Activated CD8-positive, alpha-beta memory T cell treated with anti-CD3 and anti-CD28 coated beads for 48 hours (primary cell): ENCODE data around the gene DAG1.
A peak's percentile ranks its signal among the peaks of the same experiment; 100 is the strongest.

Source experiments
- DNase-seq, 3 experiments: peaks; one replicate each; pipeline ENCODE4 v3.0.0-alpha.2; 2020; ENCODE audit warnings: low read depth in 2 of 3, low spot score in 2 of 3

The DAG1 gene

DNA sequence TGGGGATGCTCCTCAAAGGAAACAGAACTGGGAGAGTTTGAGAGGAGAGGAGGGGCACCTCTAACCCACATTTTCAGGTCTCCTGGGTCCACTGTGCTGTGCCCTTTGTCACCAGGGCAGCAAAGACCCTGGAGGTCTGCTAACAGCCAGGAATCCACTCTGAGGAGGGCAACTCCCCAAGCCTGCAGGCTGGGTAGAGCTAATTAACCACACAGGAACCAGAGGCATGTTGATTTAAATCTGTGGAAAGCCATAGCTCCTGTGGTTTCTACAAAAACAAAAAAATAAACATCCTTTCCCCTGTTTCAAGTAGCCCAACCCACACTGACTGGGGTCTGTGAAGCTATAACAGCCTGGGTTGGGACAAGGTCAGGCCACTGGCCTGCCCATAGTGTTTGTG lies 82.0 kb downstream of the DAG1 start:
- DNase-seq, result no peak

DNA sequence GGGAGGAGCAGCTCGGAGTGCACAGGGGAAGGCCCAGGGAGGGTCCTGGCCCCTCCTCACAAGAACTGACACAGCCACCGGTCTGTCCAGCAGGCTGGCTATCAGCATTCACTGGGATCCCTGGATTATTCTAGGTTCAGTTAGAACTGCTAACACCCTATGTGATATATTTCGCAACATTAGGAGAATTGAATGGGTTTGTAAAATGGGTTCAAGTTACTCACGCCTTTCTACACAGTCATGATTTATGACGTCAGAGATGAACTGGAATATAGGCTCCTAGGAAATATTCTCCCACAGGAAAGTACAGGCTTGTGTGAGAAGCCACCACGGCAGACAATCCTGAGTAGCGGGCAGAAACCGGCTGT lies 83.2 kb downstream of the DAG1 start:
- DNase-seq, result no peak

DNA sequence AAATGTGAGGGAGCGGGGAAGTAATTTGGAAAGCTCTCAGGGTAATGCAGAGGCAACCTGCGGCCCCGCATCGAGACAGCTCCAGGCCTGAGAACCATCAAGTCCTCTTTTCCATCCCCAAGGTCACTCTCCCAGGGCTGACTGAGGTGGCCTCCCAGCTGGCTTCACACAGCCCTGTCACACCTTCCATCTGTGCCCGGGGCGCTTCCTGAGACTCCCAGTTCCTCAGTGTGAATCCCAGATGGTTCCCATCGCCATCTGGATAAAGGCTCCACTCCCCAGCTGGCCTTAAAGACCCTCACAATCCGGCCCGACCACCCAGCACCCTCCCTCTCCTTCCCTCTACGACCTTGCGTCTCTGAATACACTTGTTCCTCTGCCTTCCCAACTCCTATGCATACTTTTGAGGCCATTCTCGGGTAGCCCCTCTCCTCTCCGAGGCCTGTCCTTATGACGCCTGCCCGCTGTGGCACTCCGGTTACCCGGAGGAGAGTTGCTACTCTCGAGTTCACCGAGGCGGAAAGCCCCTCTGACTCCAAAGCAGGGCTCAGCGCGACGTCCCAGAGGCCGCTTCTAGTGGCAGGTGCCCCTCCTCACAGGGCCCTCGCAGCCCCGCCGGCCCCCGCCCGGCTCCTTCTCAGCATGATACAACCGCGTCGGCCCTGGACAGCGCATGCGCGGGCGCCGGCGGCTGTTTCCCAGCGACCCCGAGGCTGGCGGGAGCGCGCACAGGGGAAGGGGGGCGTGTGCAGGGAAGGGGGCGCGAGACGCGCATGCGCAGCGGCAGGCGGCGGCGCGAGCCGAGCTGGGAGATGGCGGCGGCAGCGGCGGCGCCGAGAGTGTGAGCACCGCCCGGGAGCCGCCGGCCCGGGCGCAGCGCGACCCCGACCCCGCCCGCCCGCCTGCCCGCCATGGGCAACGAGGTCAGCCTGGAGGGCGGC lies 83.9 kb downstream of the DAG1 start, which contains the start of gene BSN:
TSS of gene BSN (plus strand) at position 786 of the 941 bp plus-strand sequence. CDS start at position 912, 126 bp downstream.
- DNase-seq, result peak; percentile 82 to 88 (median 85)

DNA sequence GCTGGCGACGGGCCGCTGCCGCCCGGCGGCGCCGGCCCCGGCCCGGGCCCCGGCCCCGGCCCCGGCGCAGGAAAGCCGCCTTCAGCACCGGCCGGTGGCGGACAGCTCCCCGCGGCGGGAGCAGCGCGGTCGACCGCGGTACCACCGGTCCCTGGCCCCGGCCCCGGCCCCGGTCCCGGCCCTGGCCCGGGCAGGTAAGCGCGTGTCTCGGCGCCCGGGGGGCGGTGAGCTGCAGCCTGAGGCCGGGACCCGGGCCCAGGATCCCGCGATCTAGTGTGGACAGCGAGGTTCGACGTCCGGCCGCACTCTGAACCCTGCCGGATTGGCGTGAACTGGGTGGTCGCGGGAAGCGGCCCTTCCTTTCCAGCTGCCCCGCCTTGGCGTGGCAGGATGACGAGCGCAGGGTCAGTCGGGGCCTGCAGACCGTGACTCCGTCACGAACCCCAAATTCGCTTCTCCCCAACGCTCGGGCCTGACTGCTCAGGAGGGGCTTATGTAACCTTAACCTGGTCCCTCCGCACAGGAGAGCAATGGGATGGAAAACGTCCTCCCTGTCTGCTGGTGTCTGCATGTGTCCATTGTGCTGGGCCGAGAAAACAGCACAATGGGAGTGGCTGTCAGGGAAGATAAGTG lies 84.7 kb downstream of the DAG1 start:
- DNase-seq, result peak in 2 of 3 experiments; percentile 18 to 26

DNA sequence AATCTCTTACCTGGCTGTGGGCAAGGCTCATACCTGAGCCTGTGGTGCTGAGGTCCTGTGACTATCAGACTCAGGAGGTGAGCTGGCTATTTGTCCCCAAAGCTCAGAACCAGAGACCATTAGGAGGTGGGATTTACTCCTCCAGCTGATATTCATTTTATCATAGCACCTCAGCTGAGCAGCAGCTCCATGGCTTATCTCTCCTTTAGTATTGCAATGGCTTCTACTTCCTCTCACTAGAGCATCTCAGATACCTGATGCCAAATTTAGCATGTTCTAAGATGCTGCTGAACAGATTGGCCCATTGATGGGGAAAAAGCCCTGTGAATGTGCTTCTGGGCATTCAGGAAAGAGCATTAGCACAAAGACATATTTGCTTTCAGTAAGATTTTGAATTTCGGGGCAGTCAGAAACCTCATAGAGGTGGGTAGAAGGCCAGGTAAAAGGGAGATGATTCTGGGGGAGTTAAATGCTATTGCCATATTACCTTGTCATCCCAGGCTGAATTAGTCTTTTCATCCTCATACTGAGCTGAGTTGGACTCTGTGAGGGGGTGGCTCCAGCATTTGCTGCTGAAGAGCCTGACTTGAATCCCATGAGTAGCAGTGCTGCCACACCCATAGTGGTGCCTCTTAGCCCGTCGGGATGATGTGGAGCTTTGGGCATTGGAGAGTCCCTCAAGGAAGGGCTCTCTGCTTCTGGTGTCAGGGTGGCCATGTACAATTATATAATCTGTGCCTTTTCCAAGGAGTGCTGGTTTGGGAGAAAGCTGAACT lies 86.6 kb downstream of the DAG1 start:
- DNase-seq, result no peak

DNA sequence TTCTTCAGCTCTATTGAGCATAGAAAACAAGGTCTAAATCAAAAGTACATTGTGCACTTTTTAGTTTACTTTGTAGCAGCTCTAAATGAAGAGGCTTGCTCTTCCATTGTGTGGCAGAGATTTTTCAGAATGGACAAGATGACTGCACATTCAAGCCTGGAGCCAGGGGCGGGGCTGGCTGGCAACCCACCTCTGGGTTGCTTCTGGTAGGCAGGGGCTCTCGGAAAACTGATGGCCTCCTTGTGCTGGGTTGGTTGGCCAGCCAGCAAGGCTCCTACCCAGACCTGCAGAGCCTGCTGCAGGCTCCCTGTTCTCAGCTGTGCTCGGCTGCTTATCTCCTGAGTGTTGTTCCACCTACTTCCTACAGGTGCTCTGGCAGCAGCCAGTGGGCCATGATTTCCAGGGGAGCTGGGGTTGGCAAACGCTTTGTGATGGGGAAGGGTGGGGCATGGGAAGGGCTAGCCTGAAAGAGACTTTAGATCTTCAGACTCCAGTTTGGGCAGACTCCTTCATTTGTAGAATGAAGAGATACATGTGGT lies 93.0 kb downstream of the DAG1 start:
- no peak for DNase-seq

DNA sequence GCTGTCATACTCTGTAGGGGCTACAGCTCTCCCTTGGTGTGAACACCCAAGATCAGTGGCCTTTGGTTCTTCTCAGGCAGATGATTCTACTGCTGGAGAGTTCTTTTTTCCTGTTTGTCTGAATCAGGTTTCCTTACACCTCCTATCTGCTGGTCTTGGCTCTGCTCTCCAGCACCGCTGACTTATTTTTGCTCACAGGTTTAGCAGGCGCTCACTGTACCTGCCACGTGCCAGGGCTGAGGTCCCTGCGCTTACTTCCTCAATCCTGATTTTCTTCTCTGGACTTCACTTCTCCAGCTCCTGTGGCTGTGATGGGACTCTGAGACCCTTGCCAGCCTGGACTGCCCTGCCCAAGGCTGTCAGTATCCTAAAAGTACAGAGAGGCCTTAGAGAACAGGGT lies 93.7 kb downstream of the DAG1 start:
- no peak for DNase-seq

DNA sequence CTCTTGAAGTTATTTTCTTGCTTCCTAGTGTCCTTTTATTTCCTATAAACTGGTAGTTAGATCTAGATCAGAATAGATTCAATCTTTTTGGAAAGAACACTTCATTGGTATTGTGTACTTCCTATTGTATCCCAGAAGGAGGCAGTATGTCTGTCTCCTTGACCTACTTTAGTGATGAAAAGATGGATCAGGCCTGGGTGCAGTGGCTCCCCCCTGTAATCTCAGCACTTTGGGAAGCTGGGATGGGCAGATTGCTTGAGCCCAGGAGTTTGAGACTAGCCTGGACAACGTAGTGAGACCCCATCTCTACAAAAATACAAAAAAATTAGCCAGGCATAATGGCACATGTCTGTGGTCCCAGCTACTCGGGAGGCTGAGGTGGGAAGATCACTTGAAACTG lies 96.2 kb downstream of the DAG1 start:
- no peak for DNase-seq

DNA sequence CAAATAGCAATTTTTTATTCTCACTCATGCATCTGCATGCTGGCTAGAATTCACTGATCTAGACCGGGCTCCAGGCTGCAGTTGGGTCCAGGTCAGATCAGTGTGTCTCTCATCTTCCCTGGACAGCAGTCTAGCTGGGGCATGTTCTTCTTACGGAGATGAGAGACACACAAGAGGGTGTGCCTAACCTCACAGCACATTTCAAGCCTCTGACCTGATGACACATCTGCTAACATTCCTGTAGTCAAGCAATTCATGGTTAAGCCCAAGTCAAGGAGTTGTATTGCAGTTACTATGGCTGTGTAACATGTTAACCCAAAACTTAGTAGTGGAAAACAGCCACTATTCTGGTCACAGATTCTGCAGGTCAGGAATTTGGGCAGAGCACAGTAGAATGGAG lies 97.3 kb downstream of the DAG1 start:
- DNase-seq, result no peak

DNA sequence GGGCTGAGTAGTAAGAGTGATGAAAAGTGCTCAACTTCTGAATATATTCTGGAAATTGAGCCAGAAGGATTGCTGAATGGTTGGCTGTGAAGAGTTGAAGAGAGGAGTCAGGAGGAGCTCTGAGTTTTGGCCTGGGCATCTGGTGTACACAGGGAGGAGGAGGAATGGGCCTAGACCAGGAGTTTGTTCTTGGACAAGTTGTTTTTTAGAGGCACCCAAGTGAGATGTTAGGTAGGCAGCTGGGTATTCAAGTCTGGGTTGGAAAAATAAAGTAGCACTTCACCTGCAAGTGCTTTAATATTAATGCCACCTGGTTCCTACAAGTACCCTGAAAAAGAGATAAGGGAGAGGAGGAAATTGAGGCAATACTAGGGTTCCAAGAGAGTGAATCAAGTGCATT lies 98.9 kb downstream of the DAG1 start:
- DNase-seq, result no peak

DNA sequence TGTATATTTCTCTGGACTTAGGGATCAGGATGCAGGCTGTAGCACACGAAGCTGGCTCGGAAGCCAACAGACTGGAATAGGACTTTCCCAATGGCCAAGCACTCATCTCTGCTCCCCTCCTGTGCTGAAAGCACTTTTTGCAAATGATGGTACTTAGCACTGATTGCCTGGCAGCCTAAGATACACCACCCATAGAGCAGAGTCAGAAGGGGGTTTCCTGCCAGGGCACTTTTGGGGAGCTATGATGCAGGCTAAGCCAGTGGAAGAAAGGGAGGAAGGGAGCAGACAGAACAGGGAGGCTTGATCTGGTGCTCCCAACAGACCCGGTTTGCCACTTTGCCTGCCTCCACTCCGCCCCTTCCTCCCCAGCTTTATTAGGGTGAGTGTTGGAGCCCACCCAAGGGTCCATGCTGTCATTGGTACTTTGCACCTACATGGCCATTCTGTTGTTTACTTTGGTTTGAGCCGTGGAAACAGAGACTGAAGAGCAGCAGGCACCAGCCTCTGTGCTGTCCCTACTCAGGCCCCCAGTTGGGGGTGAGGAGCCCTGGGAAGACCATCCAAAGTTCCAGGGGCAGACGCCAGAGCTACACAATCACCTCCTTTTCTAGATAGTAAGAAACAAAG lies 100.1 kb downstream of the DAG1 start:
- DNase-seq, result no peak

DNA sequence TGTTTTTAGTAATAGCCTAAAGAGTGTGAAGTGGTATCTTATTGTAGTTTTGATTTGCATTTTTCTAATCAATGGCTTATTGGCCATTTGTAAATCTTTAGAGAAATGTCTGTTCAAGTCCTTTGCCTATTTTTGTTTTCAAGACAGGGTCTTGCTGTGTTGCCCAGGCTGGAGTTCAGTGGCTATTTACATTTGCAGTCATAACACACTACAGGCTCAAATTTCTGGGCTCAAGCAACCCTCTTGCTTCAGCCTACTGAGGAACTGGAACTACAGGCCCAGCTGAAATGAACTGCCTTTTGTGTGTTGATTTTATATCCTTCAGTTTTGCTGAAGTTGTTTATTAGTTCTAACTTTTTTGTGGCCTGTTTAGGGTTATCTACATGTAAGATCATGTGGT lies 112.1 kb downstream of the DAG1 start:
- no peak for DNase-seq
